ENCODE data around the gene GLI3.

GLI3 gene

GRCh38 chr7:41964849-41965745 lies 271.9 kb downstream of the GLI3 start:
- Histone ChIP-seq H3K4me2 (no peak overlapping the region), H3K9ac (no peak overlapping the region), H4K20me1 (no peaks in the 10 kb centered on the region), H3K27me3 (no peaks in the 10 kb centered on the region), H3K4me1 (peaks cover 0 to 11% (median 0%) of the 10 kb centered on the region in 10 experiments; a peak in 5 of 20 replicates), H3K4me3 (no peak overlapping the region), H3K27ac (no peak overlapping the region), H3K9me3 (replicated peaks in 1 of 11) (peaks cover 6 to 23% (median 15%) of the 10 kb centered on the region in 11 experiments; a peak in 17 of 22 replicates), H3K36me3 (peaks cover 30 to 57% (median 48%) of the 10 kb centered on the region in 11 experiments)
- no peak for TF ChIP-seq Cebpa-rat (IDR thresholded peaks at IDR 0.05)

- H3K4me1 ChIP-seq: peaks cover 0 to 11% (median 0%) of the 10 kb centered on the region in 10 experiments; a peak in 5 of 20 replicates
- H4K20me1 ChIP-seq: no peaks in the 10 kb centered on the region
- peaks cover 6 to 23% (median 15%) of the 10 kb centered on the region in 11 experiments; a peak in 17 of 22 replicates for H3K9me3 ChIP-seq (replicated peaks in 1 of 11)
- peaks cover 30 to 54% (median 45%) of the 10 kb centered on the region in 11 experiments for H3K36me3 ChIP-seq
- TF ChIP-seq Cebpa-rat (IDR thresholded peaks at IDR 0.05): no peak
- no peak overlapping the region for H3K4me3 ChIP-seq
- no peak overlapping the region for H3K9ac ChIP-seq
- no peak overlapping the region for H3K27ac ChIP-seq
- H3K27me3 ChIP-seq: no peaks in the 10 kb centered on the region
- H3K4me2 ChIP-seq: no peak overlapping the region
Measured at GRCh38 chr7:41964183-41964753, 272.7 kb downstream of the GLI3 start.

GRCh38 chr7:41956705-41957104 lies 280.3 kb downstream of the GLI3 start:
- Histone ChIP-seq H3K27me3 (no peaks in the 10 kb centered on the region), H3K27ac (no peak overlapping the region), H3K36me3 (peaks cover 0 to 4% (median 0%) of the 10 kb centered on the region in 11 experiments; a peak in 1 of 22 replicates), H3K4me1 (peaks cover 7 to 13% (median 11%) of the 10 kb centered on the region in 10 experiments; a peak in 19 of 20 replicates), H3K9ac (no peak overlapping the region), H3K9me3 (replicated peaks in 1 of 11) (no peaks in the 10 kb centered on the region), H3K4me3 (no peak overlapping the region), H3K4me2 (no peak overlapping the region), H4K20me1 (no peaks in the 10 kb centered on the region)
- TF ChIP-seq Cebpa-rat (IDR thresholded peaks at IDR 0.05): no peak

- no peaks in the 10 kb centered on the region for H4K20me1 ChIP-seq
- no peaks in the 10 kb centered on the region for H3K36me3 ChIP-seq
- peaks cover 7 to 13% (median 11%) of the 10 kb centered on the region in 10 experiments; a peak in 19 of 20 replicates for H3K4me1 ChIP-seq
- no peak for TF ChIP-seq Cebpa-rat (IDR thresholded peaks at IDR 0.05)
- H3K27me3 ChIP-seq: no peaks in the 10 kb centered on the region
- H3K9ac ChIP-seq: no peak overlapping the region
- no peaks in the 10 kb centered on the region for H3K9me3 ChIP-seq (replicated peaks in 1 of 11)
- H3K4me3 ChIP-seq: no peak overlapping the region
- no peak overlapping the region for H3K27ac ChIP-seq
- peak overlapping the region; percentile 8 to 57 (median 36); a peak in 17 of 22 replicates for H3K4me2 ChIP-seq
Measured at GRCh38 chr7:41955893-41956675, 280.9 kb downstream of the GLI3 start.

GRCh38 chr7:41955451-41955850 lies 281.6 kb downstream of the GLI3 start:
- Histone ChIP-seq H3K9me3 (replicated peaks in 1 of 11) (no peaks in the 10 kb centered on the region), H3K27me3 (no peaks in the 10 kb centered on the region), H3K27ac (no peak overlapping the region), H3K4me2 (peak overlapping the region in 8 of 11 experiments; percentile 23 to 57 (median 38); a peak in 9 of 22 replicates), H3K9ac (no peak overlapping the region), H3K4me3 (no peak overlapping the region), H3K4me1 (peaks cover 7 to 13% (median 11%) of the 10 kb centered on the region in 10 experiments; a peak in 19 of 20 replicates), H4K20me1 (no peaks in the 10 kb centered on the region), H3K36me3 (no peaks in the 10 kb centered on the region)
- TF ChIP-seq Cebpa-rat (IDR thresholded peaks at IDR 0.05): no peak

GRCh38 chr7:41954976-41955375 lies 282.0 kb downstream of the GLI3 start:
- TF ChIP-seq Cebpa-rat (IDR thresholded peaks at IDR 0.05): no peak
- no peak overlapping the region for H3K27ac ChIP-seq
- no peaks in the 10 kb centered on the region for H4K20me1 ChIP-seq
- no peak overlapping the region for H3K4me2 ChIP-seq
- no peaks in the 10 kb centered on the region for H3K9me3 ChIP-seq (replicated peaks in 1 of 11)
- H3K27me3 ChIP-seq: no peaks in the 10 kb centered on the region
- H3K36me3 ChIP-seq: no peaks in the 10 kb centered on the region
- H3K4me3 ChIP-seq: no peak overlapping the region
- H3K4me1 ChIP-seq: peaks cover 7 to 13% (median 11%) of the 10 kb centered on the region in 10 experiments; a peak in 19 of 20 replicates
- H3K9ac ChIP-seq: no peak overlapping the region

- no peak overlapping the region for H3K4me2 ChIP-seq
- H3K9me3 ChIP-seq (replicated peaks in 1 of 11): no peaks in the 10 kb centered on the region
- TF ChIP-seq Cebpa-rat (IDR thresholded peaks at IDR 0.05): no peak
- H3K27me3 ChIP-seq: no peaks in the 10 kb centered on the region
- H3K4me3 ChIP-seq: no peak overlapping the region
- no peaks in the 10 kb centered on the region for H4K20me1 ChIP-seq
- H3K27ac ChIP-seq: no peak overlapping the region
- H3K36me3 ChIP-seq: no peaks in the 10 kb centered on the region
- 0 out of 20 replicates have a peak, but pooled peaks cover 0 to under 1% (median 0%) of the 10 kb centered on the region in 10 experiments for H3K4me1 ChIP-seq
- H3K9ac ChIP-seq: no peak overlapping the region
Measured at GRCh38 chr7:41948503-41948902, 288.5 kb downstream of the GLI3 start.

GRCh38 chr7:41943094-41943577 lies 293.9 kb downstream of the GLI3 start:
- H3K27me3 ChIP-seq: 0 out of 22 replicates have a peak, but pooled peaks cover 0 to 4% (median 0%) of the 10 kb centered on the region in 11 experiments
- H3K4me3 ChIP-seq: no peak overlapping the region
- peaks cover 0 to 8% (median 2%) of the 10 kb centered on the region in 10 experiments; a peak in 6 of 20 replicates for H3K4me1 ChIP-seq
- H3K9me3 ChIP-seq (replicated peaks in 1 of 11): no peaks in the 10 kb centered on the region
- H3K4me2 ChIP-seq: peak overlapping the region; percentile 13 to 66 (median 44); a peak in 19 of 22 replicates
- TF ChIP-seq Cebpa-rat (IDR thresholded peaks at IDR 0.05): no peak
- H3K27ac ChIP-seq: no peak overlapping the region
- no peaks in the 10 kb centered on the region for H3K36me3 ChIP-seq
- 0 out of 22 replicates have a peak overlapping the region, but pooled peaks of 1 of the 11 experiments have one; percentile 13 for H3K9ac ChIP-seq
- no peaks in the 10 kb centered on the region; a peak in 1 of 22 replicates for H4K20me1 ChIP-seq

All from BLaER1 treated with 17β-estradiol and CSF1 and Interleukin-3, amounts not matched to agents 10 nM and 100 nM (cell line).